ENCODE results near the gene CRK.
"Not testable (repeated sequence)": the region's sequence is repeated elsewhere in the genome, so short reads cannot be mapped to it uniquely, and the experiment has no call there.

Gene CRK

DNA sequence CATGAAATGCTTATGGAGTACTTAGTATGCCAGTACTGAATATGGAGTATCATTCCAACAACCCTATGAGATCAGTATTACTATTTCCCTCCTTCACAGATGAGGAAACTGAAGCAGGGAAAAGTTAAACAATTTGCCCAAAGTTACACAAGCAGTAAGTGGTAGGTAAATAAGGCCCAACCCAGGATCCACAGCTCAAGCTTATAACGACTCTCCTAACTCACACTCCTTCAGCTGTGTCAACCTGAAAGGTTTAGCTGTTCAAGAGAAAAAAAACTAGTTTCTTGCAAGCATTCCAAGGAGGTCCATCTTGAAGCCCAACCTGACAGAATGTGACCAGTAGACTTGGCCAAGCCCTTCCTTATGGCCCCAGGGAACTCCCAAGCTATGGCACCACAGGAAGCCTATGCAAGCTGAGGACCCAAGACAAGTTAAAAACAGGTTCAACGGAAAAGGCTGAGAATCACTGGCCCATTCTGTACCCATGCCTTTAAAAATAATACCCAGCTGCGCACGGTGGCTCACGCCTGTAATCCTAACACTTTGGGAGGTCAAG lies 6.5 kb downstream of the CRK start:
- no peak for DNase-seq (ENCODE audit: extremely low read depth, low read depth)
- TF ChIP-seq CTCF (IDR thresholded peaks at IDR 0.05; ENCODE audit: low read depth, low read length), result no peak

DNA sequence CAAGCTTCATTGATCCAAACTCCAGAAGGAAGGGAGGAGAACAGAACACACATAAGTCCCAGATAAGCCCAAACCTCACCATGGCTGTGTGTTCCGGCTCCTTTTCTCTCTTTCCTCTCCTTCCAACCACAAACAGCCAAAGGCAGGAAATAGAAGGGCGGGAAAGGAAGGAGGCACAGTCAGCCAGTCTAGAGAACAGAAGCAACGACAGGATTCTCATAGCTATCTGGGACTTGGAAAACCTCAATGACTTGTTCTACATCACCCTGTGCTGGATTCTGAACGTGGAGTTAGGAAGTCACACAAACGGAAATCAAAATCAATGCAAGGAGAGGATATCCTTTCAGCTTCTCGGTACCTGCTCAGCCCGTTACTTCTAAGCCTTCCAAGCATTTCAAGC lies 9.0 kb downstream of the CRK start:
- no peak for TF ChIP-seq CTCF (IDR thresholded peaks at IDR 0.05; ENCODE audit: low read depth, low read length)
- no peak for DNase-seq (ENCODE audit: extremely low read depth, low read depth)

GRCh38 chr17:1446201-1446600 lies 9.8 kb downstream of the CRK start:
- no peak for TF ChIP-seq CTCF (IDR thresholded peaks at IDR 0.05; ENCODE audit: low read depth, low read length)
- DNase-seq (ENCODE audit: extremely low read depth, low read depth), result no peak

DNA sequence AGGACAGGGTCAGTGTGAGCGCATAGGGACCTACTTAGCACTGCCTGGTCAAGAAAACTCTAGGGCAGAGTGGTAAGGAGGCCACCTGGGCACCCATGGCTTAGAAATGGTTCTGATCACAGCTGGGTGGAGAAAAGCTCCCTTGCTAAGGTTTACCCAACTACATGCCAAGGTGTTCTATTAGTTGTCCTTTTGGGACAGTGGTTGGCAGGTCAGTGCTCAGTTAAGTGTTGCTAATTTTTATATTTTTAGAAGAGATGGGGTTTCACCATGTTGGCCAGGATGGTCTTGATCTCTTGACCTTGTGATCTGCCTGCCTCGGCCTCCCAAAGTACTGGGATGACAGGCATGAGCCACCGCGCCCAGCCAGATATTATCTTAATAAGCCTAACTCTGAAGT lies 10.3 kb downstream of the CRK start:
- not testable (repeated sequence) for DNase-seq (ENCODE audit: extremely low read depth, low read depth)

DNA sequence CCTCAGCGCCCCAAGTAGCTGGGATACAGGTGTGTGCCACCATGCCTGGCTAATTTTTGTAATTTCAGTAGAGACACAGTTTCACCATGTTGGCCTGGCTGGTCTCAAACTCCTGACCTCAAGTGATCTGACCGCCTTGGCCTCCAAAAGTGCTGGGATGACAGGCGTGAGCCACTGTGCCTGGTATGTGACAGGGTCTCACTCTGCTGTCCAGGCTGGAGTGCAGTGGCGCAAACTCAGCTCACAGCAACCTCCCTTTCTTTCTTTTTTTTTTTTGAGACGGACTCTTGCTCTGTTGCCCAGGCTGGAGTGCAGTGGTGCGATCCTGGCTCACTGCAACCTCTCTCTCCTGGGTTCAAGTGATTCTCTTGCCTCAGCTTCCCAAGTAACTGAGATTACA lies 13.3 kb downstream of the CRK start:
- DNase-seq (ENCODE audit: extremely low read depth, low read depth), result not testable (repeated sequence)

GRCh38 chr17:1442187-1442586 lies 13.8 kb downstream of the CRK start:
- no peak for DNase-seq (ENCODE audit: extremely low read depth, low read depth)
- TF ChIP-seq CTCF (IDR thresholded peaks at IDR 0.05; ENCODE audit: low read depth, low read length), result no peak

GRCh38 chr17:1440921-1441320 lies 15.1 kb downstream of the CRK start:
- no peak for TF ChIP-seq CTCF (IDR thresholded peaks at IDR 0.05; ENCODE audit: low read depth, low read length)
- DNase-seq (ENCODE audit: extremely low read depth, low read depth), result no peak

DNA sequence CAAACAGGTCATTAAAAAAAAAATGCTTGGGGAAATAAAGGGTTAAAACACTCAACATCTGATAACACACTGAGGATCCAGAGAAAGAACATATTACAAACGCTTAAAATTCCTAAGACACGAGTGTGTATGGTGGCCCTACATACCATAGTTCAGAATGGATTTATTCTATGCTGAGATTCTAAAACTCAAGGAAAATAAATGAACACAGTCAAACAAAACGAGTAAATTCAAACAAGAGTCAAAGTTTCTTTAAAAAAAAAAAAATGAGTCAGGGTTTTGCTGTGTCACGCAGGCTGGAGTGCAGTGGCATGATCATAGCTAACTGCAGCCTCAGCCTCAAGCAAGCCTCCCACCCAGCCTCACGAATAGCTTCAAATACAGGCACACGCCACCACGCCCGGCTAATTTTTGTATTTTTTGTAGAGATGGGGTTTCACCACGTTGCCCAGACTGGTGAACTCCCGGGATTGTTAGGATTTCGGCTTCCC lies 17.4 kb downstream of the CRK start:
- DNase-seq (ENCODE audit: extremely low read depth, low read depth), result no peak
- TF ChIP-seq CTCF (IDR thresholded peaks at IDR 0.05; ENCODE audit: low read depth, low read length), result no peak

Measured in AG09319 (cell line).